HG02798 (cell line): Measurements from ENCODE around the gene RDH13.
"Not testable (repeated sequence)": the region's sequence is repeated elsewhere in the genome, so short reads cannot be mapped to it uniquely, and the experiment has no call there.

ENCODE experiments used
- ATAC-seq: cut with Tn5 transposase; IDR thresholded peaks from one replicate; pipeline ENCODE4 v1.9.1; 2021; ENCODE audit warnings: mild to moderate bottlenecking; ENCODE audit not compliant: unreplicated experiment, poor library complexity

Gene RDH13

DNA sequence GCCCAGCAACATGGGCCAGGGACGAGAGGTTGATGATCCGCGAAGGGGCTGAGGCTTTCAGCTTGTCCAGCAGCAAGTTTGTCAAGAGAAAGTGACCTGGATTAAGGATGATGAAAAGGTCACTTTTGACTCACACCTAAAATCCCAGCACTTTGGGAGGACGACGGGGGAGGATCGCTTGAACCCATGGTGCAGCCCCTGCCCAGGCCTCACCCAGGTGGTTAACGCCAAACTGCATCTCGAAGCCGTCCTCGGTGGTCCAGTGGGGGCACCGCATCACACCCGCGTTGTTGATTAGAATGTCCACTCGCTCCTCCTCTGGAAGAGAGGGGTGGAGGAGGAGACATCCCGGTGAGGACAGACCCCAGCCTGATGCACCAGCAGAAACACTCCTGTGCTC, 14.5 kb downstream of the RDH13 start:
- no peak for ATAC-seq

DNA sequence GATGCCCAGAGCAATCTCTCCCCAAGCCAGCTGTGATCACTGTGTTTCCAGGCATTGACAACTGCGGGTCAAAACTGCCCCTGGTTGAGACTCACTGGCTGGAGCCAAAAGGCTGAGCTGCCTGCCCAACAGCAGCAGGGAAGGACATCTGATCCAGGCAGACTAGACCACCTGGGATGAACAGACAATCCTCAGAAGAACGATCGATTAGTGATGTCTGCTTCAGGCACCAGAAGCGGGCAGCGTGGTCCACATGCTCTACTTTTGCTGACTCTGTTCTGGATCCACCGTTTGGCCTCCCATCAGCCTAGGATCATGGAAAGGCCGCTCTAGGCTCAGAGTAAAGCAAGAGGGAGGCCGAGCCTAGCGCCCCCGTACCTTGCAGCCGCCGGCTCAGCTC, 15.0 kb downstream of the RDH13 start:
- ATAC-seq, result no peak

DNA sequence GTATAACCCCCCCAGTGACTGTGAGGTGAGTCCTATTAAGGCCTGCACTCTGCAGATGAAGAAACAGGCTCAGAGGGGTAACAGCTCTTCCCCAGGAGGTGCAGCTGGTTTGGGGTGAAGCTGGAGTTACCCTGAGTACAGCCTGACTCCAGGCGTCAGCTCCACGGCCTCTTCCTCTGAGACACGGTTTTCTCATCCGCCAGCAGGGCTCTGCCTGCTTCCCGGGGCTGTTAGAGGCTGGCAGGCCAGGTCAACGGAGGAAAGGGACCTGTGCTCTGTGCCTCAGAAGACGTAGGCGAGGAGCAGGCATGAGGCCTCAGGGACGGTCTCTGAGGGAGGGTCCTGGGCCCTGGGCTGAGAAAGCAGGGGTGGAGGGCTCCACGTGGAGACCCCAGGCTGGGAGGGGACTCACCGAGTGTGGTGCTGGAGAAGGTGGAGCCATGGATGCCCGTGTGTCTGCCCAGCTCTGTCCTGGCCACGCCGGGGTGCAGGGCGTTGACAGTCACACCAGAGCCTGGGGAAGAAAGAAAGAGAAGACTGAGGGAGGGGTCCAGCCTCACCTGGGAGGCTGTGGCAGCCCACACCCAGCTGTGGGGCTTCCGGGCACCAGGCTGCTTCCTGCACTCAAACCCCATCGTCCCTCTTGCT, 15.8 kb downstream of the RDH13 start:
- no peak for ATAC-seq

DNA sequence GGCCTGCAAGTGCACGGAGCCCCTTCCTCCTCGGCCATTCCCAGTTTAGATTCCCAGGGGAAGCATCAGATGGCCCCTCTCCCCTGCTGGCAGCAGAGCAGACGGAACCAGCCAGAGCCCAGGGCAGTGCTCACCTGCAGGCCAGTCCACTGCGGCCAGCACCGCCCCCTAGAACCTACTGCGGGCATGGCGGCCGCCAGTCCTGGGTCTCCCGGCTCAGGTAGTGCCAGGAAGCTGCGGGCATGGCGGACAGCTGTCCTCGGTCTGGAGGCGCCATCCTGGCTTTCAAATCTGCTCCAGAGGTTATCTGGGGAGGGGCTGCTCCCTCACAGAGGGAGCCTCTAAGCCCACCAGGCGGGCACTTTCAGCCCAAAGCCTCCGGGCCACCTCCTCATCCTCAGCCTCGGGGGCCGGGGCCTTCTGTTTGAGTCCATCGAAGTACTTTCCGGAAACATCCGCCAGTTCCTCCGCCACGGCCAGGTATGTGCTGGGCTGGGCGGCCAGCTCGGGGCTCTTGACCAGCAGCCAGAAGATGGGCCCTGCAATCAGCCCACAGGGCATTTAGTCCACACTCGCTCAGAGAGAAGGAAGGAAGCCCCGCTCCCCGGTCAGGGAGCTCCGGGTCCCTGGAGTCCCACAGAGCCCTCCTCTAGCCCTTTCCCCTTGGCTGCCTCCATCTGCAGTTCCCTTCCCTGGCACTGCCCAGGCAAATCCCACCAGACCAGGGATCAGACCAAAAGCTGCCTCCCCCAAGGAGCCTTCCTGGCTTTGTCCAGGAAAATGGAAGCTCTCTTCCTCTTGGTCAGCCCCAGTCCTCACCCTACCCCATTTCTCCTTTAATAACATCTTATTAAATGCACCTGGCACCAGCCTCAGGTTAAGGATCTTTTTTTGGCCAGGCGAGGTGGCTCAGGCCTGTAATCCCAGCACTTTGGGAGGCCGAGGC, 17.9 kb downstream of the RDH13 start:
- no peak for ATAC-seq

DNA sequence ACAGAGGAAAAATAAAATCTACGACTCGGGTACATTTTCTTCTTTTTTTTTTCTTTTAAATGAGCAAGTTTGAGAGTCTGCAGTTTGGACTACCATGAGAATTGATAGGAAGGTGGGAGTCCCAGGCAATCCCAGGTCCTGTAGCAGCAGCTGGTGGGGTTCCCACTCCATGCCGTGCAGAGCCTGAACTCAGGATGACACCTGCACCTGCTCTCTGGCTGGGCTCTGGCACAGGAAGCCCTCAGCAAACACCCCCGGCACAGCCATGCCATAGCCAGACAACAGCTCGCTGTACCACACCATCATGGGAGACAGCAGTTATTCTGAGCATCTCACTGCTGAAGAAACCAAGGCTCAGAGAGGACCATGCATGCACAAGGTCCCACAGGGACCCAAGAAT, 18.7 kb downstream of the RDH13 start:
- no peak for ATAC-seq

- no peak for ATAC-seq
Measured at GRCh38 chr19:55042688-55043087, 20.3 kb downstream of the RDH13 start.

DNA sequence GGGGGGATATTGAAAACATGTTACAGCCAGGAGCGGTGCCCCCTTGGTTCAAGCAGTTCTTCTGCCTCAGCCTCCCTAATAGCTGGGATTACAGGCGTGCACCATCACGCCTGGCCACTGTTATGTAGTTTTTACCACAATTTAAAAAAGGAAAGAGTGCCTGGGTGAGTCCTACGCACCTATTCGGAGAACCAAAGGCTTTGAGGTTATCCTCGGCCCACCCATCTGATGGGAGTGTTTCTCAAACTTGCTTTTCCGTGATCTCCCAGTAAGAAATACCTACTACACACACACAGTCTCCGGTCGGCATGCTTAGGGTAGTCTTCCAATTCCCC, 20.6 kb downstream of the RDH13 start:
- no peak for ATAC-seq

DNA sequence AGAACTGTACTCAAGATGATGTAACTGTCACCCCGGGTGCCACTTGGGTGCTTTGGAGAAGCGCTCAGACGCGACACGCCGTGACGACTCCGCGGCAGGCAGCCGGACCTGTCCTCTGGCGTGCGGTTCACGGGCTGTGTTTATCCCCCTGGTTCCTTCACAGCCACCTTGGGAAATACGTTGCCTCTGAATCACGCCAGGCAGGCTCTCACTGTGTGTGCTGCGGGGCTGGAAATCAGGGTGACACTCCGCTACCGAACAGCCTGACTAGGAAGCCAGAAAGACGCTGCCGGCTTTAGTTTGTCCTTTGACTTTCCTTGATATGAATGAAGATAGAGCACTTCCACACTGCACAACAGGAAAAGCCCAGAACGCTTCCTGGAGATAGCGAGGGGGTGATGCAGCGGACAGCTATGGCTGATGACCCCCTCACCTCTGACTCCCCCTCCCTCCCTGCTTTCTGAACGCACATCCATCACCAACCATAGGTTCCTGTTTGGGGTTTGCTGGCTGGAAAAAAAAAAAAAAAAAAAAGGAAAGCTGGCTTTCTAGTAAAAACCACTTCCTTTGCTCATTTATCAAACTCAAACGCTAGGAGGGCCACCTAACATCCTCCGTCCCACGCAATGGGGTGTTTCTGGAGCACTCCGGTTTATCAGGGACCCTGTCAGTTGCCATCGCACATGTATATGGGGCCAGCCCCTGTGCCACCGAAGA, 21.2 kb downstream of the RDH13 start:
- ATAC-seq, result no peak

GRCh38 chr19:55041244-55041626, 21.7 kb downstream of the RDH13 start:
- ATAC-seq, result no peak

DNA sequence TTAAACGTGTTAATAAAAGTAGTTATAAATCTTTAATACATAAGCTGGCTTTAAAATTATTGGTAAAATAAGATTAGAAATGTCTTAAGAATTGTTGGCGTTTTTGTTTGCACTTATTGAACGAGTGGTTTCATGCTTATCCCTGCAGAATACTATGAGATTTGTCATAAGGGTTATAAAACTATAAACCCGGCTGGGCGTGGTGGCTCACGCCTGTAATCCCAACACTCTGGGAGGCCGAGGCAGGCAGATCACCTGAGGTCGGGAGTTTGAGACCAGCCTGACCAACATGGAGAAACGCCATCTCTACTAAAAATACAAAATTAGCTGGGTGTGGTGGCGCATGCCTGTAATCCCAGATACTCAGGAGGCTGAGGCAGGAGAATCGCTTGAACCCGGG, 22.3 kb downstream of the RDH13 start:
- ATAC-seq, result not testable (repeated sequence)

DNA sequence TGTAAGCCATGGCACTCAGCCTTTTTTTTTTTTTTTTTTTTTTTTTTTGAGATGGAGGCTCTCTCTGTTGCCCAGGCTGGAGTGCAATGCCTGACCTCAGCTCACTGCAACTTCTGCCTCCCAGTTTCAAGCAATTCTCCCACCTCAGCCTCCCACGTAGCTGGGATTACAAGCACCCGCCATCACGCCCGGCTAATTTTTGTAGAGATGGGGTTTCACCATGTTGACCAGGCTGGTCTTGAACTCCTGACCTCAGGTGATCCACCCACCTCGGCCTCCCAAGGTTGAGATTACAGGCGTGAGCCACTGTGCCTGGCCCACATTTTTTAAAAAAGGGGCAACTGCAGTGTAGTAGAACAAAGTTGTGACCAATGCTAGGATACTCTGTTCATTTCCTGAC, 25.3 kb downstream of the RDH13 start:
- not testable (repeated sequence) for ATAC-seq

DNA sequence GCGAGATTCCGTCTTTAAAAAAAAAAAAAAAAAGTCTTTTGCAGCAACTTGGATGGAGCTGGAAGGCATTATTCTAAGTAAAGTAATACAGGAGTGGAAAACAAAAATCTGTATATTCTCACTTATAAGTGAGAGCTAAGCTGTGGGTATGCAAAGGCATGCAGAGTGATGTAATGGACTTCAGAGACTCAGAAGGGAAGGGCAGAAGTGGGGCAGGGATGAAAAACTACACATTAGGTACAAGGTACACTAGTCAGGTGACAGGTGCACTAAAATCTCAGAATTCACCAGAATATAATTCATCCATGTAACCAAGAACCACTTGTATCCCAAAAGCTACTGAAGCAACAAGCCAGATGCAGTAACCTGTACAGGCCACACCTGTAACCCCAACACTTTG, 26.9 kb downstream of the RDH13 start:
- ATAC-seq, result no peak

GRCh38 chr19:55034751-55035150, 28.2 kb downstream of the RDH13 start:
- no peak for ATAC-seq

DNA sequence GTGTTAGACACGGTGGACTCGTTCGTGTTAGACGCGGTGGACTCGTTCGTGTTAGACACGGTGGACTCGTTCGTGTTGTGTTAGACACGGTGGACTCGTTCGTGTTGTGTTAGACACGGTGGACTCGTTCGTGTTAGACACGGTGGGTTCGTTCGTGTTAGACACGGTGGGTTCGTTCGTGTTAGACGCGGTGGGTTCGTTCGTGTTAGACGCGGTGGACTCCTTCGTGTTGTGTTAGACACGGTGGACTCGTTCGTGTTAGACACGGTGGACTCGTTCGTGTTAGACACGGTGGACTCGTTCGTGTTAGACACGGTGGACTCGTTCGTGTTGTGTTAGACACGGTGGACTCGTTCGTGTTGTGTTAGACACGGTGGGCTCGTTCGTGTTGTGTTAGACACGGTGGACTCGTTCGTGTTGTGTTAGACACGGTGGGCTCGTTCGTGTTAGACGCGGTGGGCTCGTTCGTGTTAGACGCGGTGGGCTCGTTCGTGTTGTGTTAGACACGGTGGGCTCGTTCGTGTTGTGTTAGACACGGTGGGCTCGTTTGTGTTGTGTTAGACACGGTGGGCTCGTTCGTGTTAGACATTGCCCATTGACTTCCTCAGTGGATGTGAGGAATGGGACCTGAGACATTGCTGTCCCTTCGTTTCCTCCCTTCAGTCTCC, 29.8 kb downstream of the RDH13 start:
- not testable (repeated sequence) for ATAC-seq

- ATAC-seq, result no peak
Measured at GRCh38 chr19:55032170-55032800, 30.7 kb downstream of the RDH13 start.

GRCh38 chr19:55031178-55031577, 31.8 kb downstream of the RDH13 start:
- no peak for ATAC-seq

DNA sequence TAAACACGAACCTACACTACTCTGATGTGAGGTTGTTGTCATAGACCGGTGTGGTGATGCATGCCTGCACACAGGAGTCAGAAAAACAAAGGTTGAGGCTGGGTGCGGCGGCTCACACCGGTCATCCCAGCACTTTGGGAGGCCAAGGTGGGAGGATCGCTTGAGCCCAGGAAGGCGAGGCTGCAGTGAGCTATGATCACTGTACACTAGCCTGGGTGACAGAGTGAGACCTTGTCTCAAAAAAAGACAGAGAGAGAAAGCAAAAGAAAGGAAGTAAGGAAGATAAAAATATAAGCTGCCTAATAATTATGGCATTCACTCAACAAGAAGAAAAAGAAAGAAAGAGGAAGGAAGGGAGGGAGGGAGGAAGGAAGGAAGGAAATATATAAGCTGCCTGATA, 34.2 kb downstream of the RDH13 start:
- no peak for ATAC-seq

- ATAC-seq, result no peak
Measured at GRCh38 chr19:55027472-55028337, 35.2 kb downstream of the RDH13 start.

GRCh38 chr19:55027140-55027471, 35.8 kb downstream of the RDH13 start:
- not testable (repeated sequence) for ATAC-seq
